Right lobe of liver (tissue), 4 donors: ENCODE data around the gene CABP4.

ENCODE experiments used
- CTCF ChIP-seq, 4 donors: fragments of 200-600 bp in 3 of 4; fragments of 450-650 bp in 1 of 4; IDR thresholded peaks; one replicate each; pipeline versions ENCODE4 v1.5.1 to v1.8.0; 2016 to 2022; ENCODE audit warnings: antibody characterized with exemption in 4 of 4, mild to moderate bottlenecking in 2 of 4
- POLR2A ChIP-seq: fragments of 450-650 bp; IDR thresholded peaks from one replicate; pipeline ENCODE4 v1.6.1; 2017; ENCODE audit warnings: antibody characterized with exemption, mild to moderate bottlenecking
- donor health status: DM: no; HTN: no; CAD: no.
- donor health status: DM: no; HTN: no; CAD: no.
- donor health status: DM: no; HTN: yes; CAD: no.

- TF ChIP-seq CTCF (IDR thresholded peaks at IDR 0.05) (no peak), POLR2A (no peak)
Measured at GRCh38 chr11:67437809-67438157, 17.4 kb upstream of the CABP4 start.
